Smooth muscle cell (in vitro differentiated cells): ENCODE results near the gene PSTPIP1. TPM values are rescaled to one million over a fixed set of nuclear protein-coding genes. Genes with fewer than 3 reads are reported as not detected.

Experiments used
- DNase-seq: peaks from one replicate; lab custom pipeline; 2025; ENCODE audit not compliant: unreplicated experiment; lab: John Stamatoyannopoulos, UW
- H2AFZ ChIP-seq: fragments of 200-600 bp; sonication (generic); 2 replicates; pipeline ENCODE4 v1.6.0; 2016; ENCODE audit warnings: antibody characterized with exemption, low read depth, mild to moderate bottlenecking
- H3F3A ChIP-seq: fragments of 200-600 bp; sonication (generic); 2 replicates; pipeline ENCODE4 v1.6.0; 2017; ENCODE audit warnings: antibody characterized with exemption, low read depth
- H3K27ac ChIP-seq: fragments of 200-600 bp; sonication (generic); 2 replicates; pipeline ENCODE4 v1.5.1; 2016; ENCODE audit warnings: low read depth, mild to moderate bottlenecking
- H3K27me3 ChIP-seq: fragments of 200-600 bp; sonication (generic); 2 replicates; pipeline ENCODE4 v1.6.1; 2016; ENCODE audit warnings: low read depth, mild to moderate bottlenecking
- H3K36me3 ChIP-seq: fragments of 200-600 bp; sonication (generic); 2 replicates; pipeline ENCODE4 v1.5.1; 2016; ENCODE audit warnings: low read depth
- H3K4me1 ChIP-seq: fragments of 200-600 bp; sonication (generic); 2 replicates; pipeline ENCODE4 v1.5.1; 2016; ENCODE audit warnings: low read depth
- H3K4me2 ChIP-seq: fragments of 200-600 bp; sonication (generic); 2 replicates; pipeline ENCODE4 v1.6.0; 2016; ENCODE audit warnings: mild to moderate bottlenecking
- H3K4me3 ChIP-seq: fragments of 200-600 bp; sonication (generic); 2 replicates; pipeline ENCODE4 v1.5.1; 2016; ENCODE audit warnings: mild to moderate bottlenecking
- H3K79me2 ChIP-seq: fragments of 200-600 bp; sonication (generic); 2 replicates; pipeline ENCODE4 v1.6.0; 2016; ENCODE audit warnings: low read depth, mild to moderate bottlenecking
- H3K9ac ChIP-seq: fragments of 200-600 bp; sonication (generic); 2 replicates; pipeline ENCODE4 v1.6.0; 2016; ENCODE audit warnings: low read depth
- H3K9me3 ChIP-seq: fragments of 200-600 bp; sonication (generic); replicated peaks from 2 replicates; pipeline ENCODE4 v1.5.1; 2016; ENCODE audit warnings: low read depth
- H4K20me1 ChIP-seq: fragments of 200-600 bp; sonication (generic); 2 replicates; pipeline ENCODE4 v1.6.0; 2016; ENCODE audit warnings: low read depth
- CTCF ChIP-seq: fragments of 200-600 bp; sonication (generic); IDR thresholded peaks from 2 replicates; pipeline ENCODE4 v1.5.1; 2017; ENCODE audit warnings: borderline replicate concordance, mild to moderate bottlenecking, antibody characterized with exemption; ENCODE audit not compliant: insufficient read depth, poor library complexity, severe bottlenecking
- WGBS: methylation state at CpG from one replicate; pipeline ENCODE4 v1.1.7; 2016; ENCODE audit warnings: low lambda C conversion rate; 5-methylcytosine and 5-hydroxymethylcytosine counted together
- polyA plus RNA-seq: library from polyadenylated mRNA; unstranded; fragments of >200 nt; fragmentation: Nextera tagmentation; extraction: Ambion mirVana; gene quantifications from 2 replicates; pipeline ENCODE4 v1.2.1, GENCODE V29; 2016
- total RNA-seq: library from RNA; depleted of rRNA; stranded (reverse); fragments of >200 nt; gene quantifications from 2 replicates; pipeline ENCODE4 v1.2.3, GENCODE V29; 2014

The PSTPIP1 gene
- total and polyA plus RNA-seq, 2 experiments from 2014 or later, result 0.38 TPM; not detected in 1

GRCh38 chr15:77064539-77065308 is 69.8 kb downstream of the PSTPIP1 start:
- H3K4me3 ChIP-seq, result no peak overlapping the region
- no peaks in the 10 kb centered on the region for H3K9me3 ChIP-seq
- H3K4me2 ChIP-seq, result no peak overlapping the region
- H3K4me1 ChIP-seq, result peaks cover 38% of the 10 kb centered on the region
- TF ChIP-seq CTCF, result no peak
- H3K36me3 ChIP-seq, result no peaks in the 10 kb centered on the region
- H2AFZ ChIP-seq, result no peak overlapping the region
- 88% methylated on average over 6 of the region's 6 CpGs for WGBS
- H3K79me2 ChIP-seq, result peaks cover 99% of the 10 kb centered on the region
- H4K20me1 ChIP-seq, result peaks cover 100% of the 10 kb centered on the region
- no peak for DNase-seq
- H3F3A ChIP-seq, result no peaks in the 10 kb centered on the region
- no peaks in the 10 kb centered on the region for H3K27me3 ChIP-seq
- peak overlapping the region; percentile 63 for H3K27ac ChIP-seq
- H3K9ac ChIP-seq, result no peak overlapping the region

- Histone ChIP-seq H3K9ac (no peak overlapping the region), H3K4me1 (peaks cover 20% of the 10 kb centered on the region), H3K4me3 (peak overlapping the region; percentile 11), H3K36me3 (no peaks in the 10 kb centered on the region), H3K27me3 (no peaks in the 10 kb centered on the region), H4K20me1 (peaks cover 82% of the 10 kb centered on the region), H3F3A (no peaks in the 10 kb centered on the region), H3K4me2 (no peak overlapping the region), H3K79me2 (peaks cover 81% of the 10 kb centered on the region), H3K9me3 (no peaks in the 10 kb centered on the region), H3K27ac (no peak overlapping the region), H2AFZ (no peak overlapping the region)
- DNase-seq, result no peak
- 81% methylated on average over 3 of the region's 3 CpGs for WGBS
- no peak for TF ChIP-seq CTCF
Measured at GRCh38 chr15:77066971-77067690, 72.2 kb downstream of the PSTPIP1 start.

GRCh38 chr15:77067691-77068367 is 72.9 kb downstream of the PSTPIP1 start:
- H3K9ac ChIP-seq, result no peak overlapping the region
- no peaks in the 10 kb centered on the region for H3K9me3 ChIP-seq
- peak overlapping the region; percentile 66 for H3K4me3 ChIP-seq
- H2AFZ ChIP-seq, result no peak overlapping the region
- no peaks in the 10 kb centered on the region for H3F3A ChIP-seq
- no peak for TF ChIP-seq CTCF
- H3K27ac ChIP-seq, result no peak overlapping the region
- peaks cover 20% of the 10 kb centered on the region for H3K4me1 ChIP-seq
- WGBS, result 42% methylated on average over 3 of the region's 3 CpGs
- H4K20me1 ChIP-seq, result peaks cover 75% of the 10 kb centered on the region
- H3K4me2 ChIP-seq, result peak overlapping the region; percentile 39
- H3K27me3 ChIP-seq, result no peaks in the 10 kb centered on the region
- H3K36me3 ChIP-seq, result no peaks in the 10 kb centered on the region
- H3K79me2 ChIP-seq, result peaks cover 75% of the 10 kb centered on the region
- DNase-seq, result no peak
